HepG2 (cell line): Measurements from ENCODE around the gene TMBIM4.

Experiments
- BRCA1 ChIP-seq: sonication (generic); formaldehyde crosslinking; IDR thresholded peaks from 2 replicates; pipeline ENCODE4 v1.4.0; 2020; ENCODE audit warnings: missing genetic modification reagents
- MAZ ChIP-seq, 2 experiments: sonication (generic) in 1 of 2; formaldehyde crosslinking in 1 of 2; IDR thresholded peaks; 2 replicates each; pipeline versions ENCODE4 v1.5.0 to v1.6.1; 2012 to 2020; ENCODE audit warnings: low read depth in 2 of 2, mild to moderate bottlenecking in 2 of 2, borderline replicate concordance in 1 of 2, improper control_type of control experiment in 1 of 2, low read length in 1 of 2, missing genetic modification reagents in 1 of 2, moderate library complexity in 1 of 2
- TF ChIP-seq, protein P1 (sequence below): sonication (generic); formaldehyde crosslinking; IDR thresholded peaks from 2 replicates; pipeline ENCODE4 v1.5.0; 2020; ENCODE audit warnings: mild to moderate bottlenecking, missing genetic modification reagents, moderate library complexity
- TF ChIP-seq, protein P2 (sequence below), 2 experiments: IDR thresholded peaks; 2 replicates each; pipeline ENCODE4 v1.6.1; 2011 to 2012; ENCODE audit warnings: low read length in 2 of 2, borderline replicate concordance in 1 of 2, low read depth in 1 of 2, mild to moderate bottlenecking in 1 of 2, moderate library complexity in 1 of 2

DNA sequence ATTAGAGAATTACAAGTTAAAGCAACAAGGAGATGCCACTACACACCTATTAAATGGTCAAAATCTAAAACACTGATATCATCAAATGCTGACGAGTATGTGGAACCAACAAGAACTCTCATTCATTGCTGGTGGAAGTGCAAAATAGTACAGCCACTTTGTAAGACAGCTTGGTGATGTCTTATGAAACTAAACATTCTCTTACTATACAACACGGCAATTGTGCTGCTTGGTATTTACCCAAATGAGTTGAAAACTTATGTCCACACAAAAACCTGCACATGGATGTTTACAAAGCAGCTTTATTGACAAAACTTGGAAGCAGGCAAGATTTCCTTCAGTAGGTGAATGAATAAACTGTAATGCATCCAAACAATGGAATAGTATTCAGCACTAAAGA lies 3.2 kb downstream of the TMBIM4 start:
- TF ChIP-seq BRCA1 (CRISPR knock-in tag) (no peak), MAZ (IDR thresholded peaks at IDR 0.05; ENCODE audit: borderline replicate concordance, low read depth, low read length) (no peak), MAZ (CRISPR knock-in tag; IDR thresholded peaks at IDR 0.05; ENCODE audit: low read depth) (no peak)
- TF ChIP-seq, protein P1, sequence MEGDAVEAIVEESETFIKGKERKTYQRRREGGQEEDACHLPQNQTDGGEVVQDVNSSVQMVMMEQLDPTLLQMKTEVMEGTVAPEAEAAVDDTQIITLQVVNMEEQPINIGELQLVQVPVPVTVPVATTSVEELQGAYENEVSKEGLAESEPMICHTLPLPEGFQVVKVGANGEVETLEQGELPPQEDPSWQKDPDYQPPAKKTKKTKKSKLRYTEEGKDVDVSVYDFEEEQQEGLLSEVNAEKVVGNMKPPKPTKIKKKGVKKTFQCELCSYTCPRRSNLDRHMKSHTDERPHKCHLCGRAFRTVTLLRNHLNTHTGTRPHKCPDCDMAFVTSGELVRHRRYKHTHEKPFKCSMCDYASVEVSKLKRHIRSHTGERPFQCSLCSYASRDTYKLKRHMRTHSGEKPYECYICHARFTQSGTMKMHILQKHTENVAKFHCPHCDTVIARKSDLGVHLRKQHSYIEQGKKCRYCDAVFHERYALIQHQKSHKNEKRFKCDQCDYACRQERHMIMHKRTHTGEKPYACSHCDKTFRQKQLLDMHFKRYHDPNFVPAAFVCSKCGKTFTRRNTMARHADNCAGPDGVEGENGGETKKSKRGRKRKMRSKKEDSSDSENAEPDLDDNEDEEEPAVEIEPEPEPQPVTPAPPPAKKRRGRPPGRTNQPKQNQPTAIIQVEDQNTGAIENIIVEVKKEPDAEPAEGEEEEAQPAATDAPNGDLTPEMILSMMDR (CRISPR knock-in tag) = no peak
- TF ChIP-seq, protein P2, sequence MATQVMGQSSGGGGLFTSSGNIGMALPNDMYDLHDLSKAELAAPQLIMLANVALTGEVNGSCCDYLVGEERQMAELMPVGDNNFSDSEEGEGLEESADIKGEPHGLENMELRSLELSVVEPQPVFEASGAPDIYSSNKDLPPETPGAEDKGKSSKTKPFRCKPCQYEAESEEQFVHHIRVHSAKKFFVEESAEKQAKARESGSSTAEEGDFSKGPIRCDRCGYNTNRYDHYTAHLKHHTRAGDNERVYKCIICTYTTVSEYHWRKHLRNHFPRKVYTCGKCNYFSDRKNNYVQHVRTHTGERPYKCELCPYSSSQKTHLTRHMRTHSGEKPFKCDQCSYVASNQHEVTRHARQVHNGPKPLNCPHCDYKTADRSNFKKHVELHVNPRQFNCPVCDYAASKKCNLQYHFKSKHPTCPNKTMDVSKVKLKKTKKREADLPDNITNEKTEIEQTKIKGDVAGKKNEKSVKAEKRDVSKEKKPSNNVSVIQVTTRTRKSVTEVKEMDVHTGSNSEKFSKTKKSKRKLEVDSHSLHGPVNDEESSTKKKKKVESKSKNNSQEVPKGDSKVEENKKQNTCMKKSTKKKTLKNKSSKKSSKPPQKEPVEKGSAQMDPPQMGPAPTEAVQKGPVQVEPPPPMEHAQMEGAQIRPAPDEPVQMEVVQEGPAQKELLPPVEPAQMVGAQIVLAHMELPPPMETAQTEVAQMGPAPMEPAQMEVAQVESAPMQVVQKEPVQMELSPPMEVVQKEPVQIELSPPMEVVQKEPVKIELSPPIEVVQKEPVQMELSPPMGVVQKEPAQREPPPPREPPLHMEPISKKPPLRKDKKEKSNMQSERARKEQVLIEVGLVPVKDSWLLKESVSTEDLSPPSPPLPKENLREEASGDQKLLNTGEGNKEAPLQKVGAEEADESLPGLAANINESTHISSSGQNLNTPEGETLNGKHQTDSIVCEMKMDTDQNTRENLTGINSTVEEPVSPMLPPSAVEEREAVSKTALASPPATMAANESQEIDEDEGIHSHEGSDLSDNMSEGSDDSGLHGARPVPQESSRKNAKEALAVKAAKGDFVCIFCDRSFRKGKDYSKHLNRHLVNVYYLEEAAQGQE (IDR thresholded peaks at IDR 0.05; ENCODE audit: borderline replicate concordance in 1 of 2, low read depth in 1 of 2, low read length in 2 of 2) = no peak
